Activated T-helper 1 cell treated with anti-CD3 and anti-CD28 coated beads, Interleukin-2, amount 50 U/mL, for 16 hours (primary cell): Measurements from ENCODE around the gene SAPCD1.
A peak's percentile ranks its signal among the peaks of the same experiment; 100 is the strongest.

Experiments
- DNase-seq, 2 donors: peaks; one replicate each; pipeline ENCODE4 v3.0.0-alpha.2; 2020; ENCODE audit warnings: low read depth in 1 of 2, low spot score in 1 of 2

The SAPCD1 gene

DNA sequence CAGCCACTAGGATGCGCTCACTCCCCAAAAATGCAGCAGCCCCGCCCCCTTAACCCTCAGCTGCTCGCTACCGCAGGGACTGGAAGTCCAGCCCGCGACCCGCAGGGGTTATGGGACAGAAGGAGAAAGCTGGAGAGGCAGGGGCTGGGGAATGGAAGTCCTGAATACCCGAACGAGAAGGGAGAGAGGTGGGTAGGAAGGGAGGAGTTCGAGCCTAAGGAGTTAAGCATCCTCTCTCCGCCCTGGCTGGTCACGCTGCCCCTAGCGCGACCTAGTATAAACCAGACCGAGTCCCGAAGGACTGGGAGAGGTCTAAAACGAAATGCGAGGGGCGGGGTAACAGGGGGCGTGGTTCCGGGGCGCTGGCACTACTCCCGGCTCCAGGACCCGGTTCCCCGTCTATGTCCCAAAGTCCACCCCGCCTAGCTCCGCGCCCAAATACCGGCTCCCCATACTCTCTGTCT lies 32.9 kb upstream of the SAPCD1 start:
- DNase-seq, result peak; percentile 60 to 61

DNA sequence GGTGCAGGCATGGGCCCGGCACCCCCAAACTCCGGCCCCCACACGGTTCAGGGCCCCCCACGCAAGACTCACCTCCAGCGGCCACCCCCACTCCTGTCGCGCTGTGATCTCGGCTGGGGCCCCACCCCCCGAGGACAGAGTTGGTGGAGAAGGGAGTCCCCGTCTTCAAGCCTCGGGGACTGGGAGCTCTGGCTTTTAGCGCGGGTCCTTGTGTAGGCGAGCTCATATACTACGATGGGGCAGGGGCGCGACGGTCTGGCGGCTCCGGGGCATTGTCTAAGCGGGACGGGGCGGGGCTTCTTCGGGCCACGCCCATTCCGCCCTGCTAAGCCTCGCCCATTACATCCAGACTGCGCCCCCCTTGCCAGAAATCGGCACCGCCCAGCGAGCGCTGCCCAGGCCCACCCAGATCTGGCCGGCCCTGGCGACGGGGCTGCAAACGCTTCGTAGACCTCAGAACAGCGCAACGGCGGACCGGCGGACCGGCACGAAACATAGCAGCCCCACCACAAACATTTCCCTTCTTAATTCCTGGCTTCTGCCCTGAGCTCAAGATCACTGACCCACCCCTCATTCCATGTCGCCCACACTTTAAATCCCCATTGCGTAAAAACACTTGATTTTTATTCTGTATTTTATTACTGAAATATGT lies 32.4 kb upstream of the SAPCD1 start:
- DNase-seq, result peak in 1 of 2 donors; percentile 47

DNA sequence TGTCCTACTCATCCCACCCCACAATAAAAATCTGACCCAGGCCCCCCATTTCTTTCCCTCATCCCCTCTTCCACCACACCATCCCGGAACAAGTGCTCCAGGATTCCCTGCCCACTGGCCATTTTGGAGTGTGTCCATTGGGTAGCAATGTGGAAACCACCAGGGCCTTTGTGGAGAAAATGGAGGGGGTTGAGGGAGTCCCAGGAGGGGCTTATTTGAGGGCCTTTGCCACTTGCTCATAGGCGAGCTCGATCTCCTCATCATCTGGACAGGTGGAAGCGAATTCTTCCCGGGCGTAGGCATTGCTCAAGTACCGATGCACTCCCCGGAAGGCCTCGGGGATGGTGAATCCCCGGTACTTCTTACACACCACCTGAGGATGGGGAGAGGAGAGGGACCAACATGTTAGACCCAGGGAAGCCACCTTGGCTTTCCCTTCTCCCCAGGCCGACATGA lies 31.8 kb upstream of the SAPCD1 start:
- DNase-seq, result no peak

DNA sequence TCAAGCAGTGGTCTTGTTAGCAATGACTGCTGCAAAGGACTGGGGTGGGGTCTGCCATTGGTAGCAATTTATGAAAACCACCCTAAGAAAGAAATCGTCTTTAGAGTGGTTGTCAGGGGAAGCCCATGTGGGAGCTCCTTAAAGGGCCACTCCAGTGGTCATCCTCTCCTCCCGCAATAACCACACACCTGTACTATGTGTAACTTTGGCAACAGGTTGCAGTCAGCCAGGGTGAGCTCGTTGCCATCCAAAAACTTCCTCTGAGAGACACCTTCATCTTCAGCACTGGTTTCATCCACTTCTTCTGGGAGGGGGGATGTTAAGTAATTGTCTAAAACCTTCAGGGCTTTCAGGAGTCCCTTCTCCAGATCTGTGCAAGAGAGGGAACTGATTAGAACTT lies 30.4 kb upstream of the SAPCD1 start:
- no peak for DNase-seq

DNA sequence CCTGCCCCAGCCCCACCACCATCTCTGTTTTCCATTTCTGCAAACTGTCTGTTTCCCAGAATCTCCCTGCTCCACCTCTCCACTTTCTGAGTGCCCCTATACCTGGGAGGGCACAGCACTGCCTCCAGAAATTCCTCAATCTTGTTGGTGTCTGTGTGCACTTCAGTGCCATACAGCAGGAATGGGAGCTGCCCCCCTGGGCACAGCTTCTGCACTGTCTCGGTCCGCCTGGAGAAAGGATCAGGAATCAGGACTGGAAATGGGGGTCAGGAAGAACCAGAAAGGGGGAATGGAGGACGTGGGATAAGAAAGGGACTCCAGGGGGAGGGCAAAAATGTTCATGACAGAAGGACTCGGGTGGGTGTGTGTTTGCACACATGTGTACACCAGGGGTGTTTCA lies 28.7 kb upstream of the SAPCD1 start:
- no peak for DNase-seq

DNA sequence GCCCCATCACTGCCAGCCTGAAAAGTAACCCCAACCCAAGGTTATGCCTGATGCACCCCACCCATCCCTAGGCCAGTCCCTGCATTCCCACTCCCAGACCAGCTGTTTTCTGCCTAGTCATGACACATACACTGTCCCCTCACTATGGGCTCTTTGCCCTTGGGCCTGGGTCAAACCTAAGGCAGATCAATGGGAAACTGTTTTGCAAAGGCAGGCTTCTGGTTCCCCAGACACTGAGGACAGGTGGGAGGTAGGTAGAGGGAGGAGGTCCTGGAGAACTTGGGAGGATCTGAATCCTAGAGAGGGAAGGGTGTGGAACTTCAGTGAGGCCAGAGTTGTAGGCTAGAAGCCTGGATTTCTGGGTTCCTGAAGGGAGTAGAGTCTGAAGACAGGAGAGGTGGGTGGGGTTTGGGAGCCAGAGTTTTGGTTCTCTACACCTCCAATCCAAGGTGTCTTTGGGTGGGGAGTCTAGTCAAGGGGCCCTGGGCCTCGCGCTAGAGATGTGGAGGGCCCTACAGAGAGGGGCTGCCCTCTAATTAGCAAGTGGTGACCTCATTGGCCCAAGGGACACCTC lies 28.1 kb upstream of the SAPCD1 start:
- DNase-seq, result no peak

DNA sequence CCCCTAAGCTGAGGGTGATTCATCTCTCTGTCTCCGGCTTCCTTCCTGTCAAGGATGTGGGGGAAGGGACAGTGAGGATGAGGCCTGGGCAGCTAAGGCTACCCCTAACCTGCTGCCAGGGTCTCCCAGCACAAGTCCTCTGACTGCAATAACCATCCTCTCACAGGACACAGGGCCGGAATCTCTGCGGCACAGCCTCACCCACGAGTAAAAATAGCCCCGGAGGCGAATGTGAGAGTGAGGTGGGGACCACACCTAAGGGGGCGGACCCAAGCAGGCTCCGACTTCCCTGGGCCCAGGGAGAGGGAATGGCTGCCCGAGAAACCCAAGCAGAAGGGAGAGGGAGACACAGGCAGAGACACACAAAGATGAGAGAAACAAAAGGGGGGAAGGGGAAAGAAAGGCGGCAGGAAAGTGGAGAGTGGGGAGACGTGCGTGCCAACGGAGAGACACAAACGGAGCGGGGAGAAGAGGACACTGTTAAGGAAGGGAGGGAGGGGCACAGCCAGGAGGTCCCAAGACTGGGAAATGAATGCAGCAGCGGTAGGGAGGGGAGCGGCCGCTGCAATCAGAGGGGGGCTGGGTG lies 27.5 kb upstream of the SAPCD1 start:
- peak; percentile 20 to 31 for DNase-seq

DNA sequence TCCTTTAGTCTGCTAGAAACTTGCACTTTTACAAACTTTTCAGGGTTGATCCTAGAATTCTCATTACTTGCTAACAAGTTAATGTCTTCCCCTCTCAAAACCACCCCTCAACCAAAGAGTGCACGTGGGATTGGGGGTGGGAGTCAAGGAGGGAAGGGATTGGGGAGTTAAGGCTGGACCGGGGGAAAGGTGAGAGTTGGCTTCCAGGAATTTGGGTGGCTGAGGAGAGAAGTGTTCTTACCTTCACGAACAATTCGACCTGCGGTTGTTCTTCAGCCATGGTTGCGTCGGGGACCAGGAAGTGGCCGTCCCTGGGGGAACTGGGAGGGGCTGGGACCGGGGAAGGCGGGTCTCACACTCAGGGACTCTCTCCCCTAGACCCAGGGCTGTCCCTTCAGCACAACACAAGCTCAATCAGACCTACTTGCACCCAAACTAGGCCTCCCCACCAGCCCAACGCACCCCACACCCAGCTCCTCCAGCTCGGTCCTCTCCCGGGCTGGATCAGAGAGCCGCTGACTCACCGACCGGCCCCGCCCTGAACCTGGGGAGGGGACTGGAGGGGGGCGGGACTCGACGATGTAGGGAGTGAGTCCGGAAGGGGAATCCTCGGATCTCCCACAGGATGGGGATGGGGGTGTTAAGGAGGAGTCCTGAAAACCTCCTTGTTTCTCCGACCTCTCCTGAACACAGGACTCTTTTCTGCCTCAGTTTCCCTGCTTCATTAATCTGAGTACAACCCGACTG lies 26.3 kb upstream of the SAPCD1 start, which contains the start of gene CLIC1:
Gene CLIC1 (minus strand): TSS at position 510 of the 747 bp plus-strand sequence. CDS start 230 bp downstream, at position 280.
- DNase-seq, result peak; percentile 40 to 59

DNA sequence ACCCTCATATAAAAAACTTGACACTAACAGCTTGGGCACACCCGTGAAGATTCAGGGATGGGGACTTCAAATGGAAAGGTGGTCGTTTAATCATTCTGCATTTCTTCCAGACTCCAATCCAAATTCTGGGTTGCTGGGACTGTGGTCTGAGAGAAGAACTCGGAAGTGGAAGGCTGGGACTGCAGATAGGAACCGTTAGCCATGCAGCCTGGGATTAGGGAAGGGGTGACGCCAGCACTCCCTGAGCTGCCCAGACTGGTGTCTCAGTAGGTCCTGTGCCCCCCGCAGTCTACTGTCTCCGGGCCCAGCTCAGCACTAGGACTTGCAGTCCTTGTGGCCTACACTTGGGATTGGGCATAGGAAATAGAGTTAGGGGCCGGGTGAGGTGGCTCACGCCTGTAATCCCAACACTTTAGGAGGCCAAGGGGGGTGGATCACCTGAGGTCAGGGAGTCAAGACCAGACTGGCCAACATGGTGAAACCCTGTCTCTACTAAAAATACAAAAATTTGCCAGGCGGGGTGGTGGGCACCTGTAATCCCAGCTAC lies 25.6 kb upstream of the SAPCD1 start:
- no peak for DNase-seq

DNA sequence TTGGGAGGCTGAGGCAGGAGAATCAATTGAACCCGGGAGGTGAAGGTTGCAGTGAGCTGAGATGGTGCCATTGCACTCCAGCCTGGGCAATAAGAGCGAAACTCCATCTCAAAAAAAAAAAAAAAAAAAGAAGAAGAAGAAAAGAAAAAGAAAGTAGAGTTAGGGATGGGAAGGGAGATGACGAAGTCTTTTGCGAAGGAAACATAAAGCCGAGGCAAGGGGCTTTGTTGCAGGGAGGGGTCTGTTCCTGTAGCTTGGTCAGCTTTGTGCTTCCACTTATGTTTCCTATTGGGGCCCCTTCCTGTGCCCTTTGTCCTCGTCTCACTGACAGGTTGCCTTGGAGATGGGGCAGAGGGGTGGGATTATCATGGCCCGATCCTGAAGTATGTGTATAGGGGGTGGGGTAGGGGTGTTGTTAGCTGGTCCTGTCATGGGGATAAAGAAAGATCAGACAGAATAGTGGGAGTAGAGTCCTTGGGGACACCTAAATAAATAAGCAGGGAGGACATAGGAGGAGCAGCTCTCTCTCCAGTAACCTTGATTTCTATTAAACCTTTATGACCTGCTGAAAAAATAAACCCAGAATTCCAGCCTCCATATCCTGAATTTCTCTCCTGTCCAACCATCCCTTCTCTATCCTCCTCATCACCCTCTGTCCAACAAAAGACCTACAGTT lies 25.0 kb upstream of the SAPCD1 start:
- no peak for DNase-seq

DNA sequence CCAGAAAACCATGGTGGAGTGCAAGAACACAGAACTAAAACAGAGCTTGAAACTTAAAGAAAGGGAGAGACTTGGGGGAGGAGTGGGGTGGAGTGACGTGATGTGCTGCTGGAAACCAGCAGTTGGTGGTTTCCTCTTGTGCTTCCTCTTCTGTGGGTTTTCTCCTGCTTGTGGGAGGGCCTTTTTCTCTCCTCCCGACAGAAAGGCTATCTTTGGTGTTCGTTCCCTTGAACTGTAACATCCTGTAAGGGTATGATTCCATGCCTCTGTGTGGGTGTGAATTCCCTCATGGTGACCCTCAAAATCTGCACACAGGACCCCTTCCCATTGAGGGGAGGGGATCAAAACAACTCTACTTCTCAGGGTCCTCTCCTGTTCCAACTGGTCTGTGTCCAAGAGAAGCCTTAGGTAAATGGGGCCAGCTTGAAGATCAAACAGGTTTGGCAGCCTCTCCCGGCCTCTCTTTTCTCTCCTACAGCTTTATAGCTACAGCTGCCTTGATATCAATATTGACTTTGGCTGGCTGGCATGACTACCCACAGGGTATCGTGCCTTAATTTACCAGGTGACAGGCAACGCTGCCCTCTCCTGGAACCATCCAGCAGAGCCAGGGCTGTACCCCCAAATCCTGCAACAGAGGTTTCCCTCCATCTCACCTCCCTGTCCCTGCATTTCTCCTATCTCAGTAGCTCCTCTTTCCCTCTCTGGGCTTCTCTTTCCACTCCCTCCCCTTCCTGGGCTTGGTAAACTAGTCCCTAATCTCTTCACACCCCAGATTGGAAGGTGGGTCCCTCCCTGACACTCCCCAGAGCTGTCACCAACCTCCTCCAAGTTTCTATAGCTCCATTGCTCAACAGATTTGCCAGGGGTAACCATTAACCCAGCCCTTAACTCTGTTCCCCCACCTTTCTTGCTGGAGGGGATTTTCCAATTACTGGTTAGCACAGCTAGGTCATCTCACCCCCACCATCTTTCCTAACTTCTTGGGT lies 24.2 kb upstream of the SAPCD1 start:
- peak in 1 of 2 donors; percentile 44 for DNase-seq

DNA sequence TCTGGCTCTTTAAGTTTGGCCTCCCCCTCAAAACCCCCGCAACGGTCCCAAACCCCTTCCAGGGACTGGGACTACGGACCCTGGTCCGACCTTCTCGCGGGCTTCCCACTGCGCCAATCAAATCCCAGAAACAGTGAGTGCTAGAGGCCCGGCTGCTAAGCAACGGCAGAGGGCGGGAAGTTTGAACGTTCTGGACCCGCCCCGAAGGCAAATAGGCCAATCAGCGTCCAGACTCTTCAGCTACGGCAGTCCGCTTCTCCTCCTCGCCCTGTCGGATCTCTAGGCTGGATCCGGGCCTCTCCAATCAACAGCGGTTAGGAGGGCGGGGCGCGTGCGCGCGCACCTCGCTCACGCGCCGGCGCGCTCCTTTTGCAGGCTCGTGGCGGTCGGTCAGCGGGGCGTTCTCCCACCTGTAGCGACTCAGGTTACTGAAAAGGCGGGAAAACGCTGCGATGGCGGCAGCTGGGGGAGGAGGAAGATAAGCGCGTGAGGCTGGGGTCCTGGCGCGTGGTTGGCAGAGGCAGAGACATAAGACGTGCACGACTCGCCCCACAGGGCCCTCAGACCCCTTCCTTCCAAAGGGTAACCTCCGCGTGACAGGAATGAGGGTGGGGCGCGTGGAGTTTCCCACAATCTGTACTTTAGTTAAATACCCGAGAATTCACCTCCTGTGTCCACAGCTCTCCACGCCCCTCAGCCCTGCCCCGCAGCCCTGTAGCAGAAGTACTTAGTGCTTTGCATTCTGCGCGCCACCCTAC lies 22.6 kb upstream of the SAPCD1 start, which contains the start of gene MSH5:
Gene MSH5 (plus strand): TSS at position 367 of the 758 bp plus-strand sequence. CDS start 462 bp downstream, outside the sequence.
- DNase-seq, result peak; percentile 86 to 92

DNA sequence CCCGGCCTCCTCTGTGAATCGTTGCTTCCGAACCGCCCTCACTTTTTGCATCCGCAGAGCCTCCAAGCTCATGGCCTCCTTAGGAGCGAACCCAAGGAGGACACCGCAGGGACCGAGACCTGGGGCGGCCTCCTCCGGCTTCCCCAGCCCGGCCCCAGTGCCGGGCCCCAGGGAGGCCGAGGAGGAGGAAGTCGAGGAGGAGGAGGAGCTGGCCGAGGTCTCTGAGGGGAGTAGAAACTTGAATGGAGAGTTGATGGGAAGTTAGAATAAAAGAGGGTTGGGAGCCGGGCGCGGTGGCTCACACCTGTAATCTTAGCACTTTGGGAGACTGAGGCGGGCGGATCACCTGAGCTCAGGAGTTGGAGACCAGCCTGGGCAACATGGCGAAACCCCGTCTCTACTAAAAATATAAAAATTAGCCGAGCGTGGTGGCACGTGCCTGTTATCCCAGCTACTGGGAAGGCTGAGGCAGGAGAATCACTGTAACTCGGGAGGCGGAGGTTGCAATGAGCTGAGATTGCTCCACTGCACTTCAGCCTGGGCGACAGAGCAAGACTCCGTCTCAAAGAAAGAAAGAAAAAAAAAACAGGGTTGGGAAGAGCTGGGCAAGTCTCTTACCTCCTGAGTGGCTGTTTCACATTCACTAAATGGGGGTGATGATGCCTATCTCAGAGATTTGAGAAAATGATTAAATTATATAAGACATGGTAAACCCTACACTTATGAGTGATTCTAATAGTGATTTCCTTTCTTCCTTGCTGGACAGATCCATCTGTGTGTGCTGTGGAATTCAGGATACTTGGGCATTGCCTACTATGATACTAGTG lies 21.8 kb upstream of the SAPCD1 start:
- DNase-seq, result no peak

DNA sequence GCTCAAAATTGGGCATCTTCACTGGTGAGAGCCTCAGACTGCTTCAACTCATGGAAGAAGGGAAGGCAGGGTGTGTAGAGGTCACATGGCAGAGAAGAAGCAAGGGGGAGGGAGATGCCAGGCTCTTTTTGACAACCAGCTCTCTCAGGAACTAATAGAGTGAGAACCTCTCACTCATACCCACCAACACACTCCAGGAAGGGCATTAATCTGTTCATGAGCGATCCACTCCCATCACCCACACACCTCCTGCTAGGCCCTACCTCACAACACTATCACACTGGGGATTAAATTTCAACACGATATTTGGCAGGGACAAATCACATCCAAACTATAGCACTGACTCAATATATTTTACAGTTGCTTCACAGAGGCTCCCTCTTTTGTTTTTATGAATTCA lies 20.6 kb upstream of the SAPCD1 start:
- no peak for DNase-seq

DNA sequence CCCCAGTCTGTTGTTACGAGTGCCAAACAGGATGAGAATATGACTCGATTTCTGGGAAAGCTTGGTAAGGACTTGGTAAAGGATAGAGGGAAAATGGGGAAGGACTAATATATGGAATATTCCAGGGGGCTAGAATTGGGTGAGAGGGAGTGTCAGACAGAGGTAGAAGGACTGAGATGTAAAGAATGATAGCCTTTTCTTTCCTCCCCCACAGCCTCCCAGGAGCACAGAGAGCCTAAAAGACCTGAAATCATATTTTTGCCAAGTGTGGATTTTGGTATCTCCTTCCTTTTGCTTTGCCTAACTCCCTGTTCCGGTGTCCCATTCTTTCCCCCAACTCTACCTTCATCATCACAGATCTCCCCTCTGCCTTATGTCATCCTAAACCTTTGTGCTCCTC lies 19.6 kb upstream of the SAPCD1 start:
- no peak for DNase-seq

DNA sequence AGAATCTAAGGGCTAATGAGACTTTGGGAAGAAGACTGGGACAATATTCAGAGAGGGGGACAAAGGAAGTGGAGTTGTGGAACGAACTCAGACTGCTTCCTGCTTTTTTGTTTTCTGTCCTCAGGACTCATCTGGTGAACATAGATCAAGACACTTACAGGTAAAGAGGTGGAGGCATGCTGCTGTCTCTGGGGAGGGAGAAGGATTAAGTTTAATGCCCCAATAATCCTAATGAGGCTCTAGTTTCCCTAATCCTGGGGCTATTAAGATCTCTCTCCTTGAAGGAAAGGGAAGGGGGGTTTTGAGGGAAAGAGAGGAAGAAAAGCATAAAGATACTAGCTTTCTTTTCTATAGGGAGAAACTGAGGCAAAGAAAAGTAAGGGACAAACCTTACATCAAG lies 18.0 kb upstream of the SAPCD1 start:
- DNase-seq, result no peak

DNA sequence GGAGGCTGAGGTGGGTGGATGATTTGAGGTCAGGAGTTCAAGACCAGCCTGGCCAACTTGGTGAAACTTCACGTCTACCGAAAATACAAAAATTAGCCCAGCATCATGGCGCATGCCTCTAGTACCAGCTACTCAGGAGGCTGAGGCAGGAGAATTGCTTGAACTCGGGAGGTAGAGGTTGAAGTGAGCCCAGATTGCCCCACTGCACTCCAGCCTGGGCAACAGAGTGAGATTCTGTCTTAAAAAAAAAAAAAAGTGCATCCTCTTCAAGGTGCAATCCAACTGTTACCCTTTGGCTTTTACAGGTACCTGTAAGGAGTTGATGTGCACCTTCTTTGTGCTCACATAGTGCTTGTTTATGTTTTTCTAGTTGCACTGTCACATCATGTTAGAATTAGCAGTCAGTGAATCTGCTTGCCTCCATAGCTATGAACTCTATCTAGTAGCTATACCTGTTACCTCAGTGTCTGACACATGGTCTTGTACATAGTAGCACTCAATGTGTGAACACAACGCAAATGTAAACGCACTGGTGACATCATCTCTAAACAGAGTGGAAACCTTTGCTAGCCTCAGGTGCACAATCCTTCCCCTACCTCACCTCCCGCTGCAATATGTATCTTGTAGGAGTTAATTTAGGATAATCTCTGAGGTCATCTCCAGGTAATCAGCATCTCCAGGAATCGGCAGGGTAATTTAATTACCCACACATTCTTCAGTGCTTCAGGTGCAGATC lies 13.0 kb upstream of the SAPCD1 start:
- DNase-seq, result no peak
